Left cardiac atrium (tissue), 4 donors: ENCODE data around the gene DTX3. TPM values are rescaled to one million over a fixed set of nuclear protein-coding genes. Genes with fewer than 3 reads are reported as not detected.
"Not testable (repeated sequence)": the region's sequence is repeated elsewhere in the genome, so short reads cannot be mapped to it uniquely, and the experiment has no call there.

Source experiments
- ATAC-seq, 2 donors: fragments of 200-7000 bp; cut with Tn5 transposase; one replicate each; pipeline ENCODE4 v1.9.1; 2020; ENCODE audit warnings: mild to moderate bottlenecking in 2 of 2, moderate library complexity in 2 of 2
- DNase-seq: peaks from one replicate; pipeline ENCODE4 v3.0.0-alpha.2; 2020
- intact Hi-C, 2 donors: fragments of 100-400 bp; cut with DNase I; formaldehyde crosslinking; loops; one replicate each; pipeline versions ENCODE4 v1.14.1 to v1.15.1; 2022 to 2023
- long read RNA-seq: library from polyadenylated mRNA; unstranded; transcript quantifications from one replicate; pipeline ENCODE4 v2.0.0, GENCODE V29; 2021
- total RNA-seq, 2 donors: library from RNA; stranded (reverse); fragmentation: NEBNext Ultra II Directional; extraction: Animal tissue kit (Norgen Biotek cat#: 25700); gene quantifications; one replicate each; pipeline ENCODE4 v1.2.1, GENCODE V29; 2021
- donor health status: DM: no; HTN: yes; CAD: no.
- donor health status: DM: no; HTN: yes; CAD: no; lungs with severe emphysema.
- donor health status: DM: yes; HTN: yes; CAD: no.
- donor health status: Dilated cardiomyopathy.

DTX3 gene
- total RNA-seq, result 10 to 100 TPM; 24.5 to 25.3 TPM
- long read RNA-seq, partial matches to known transcripts, result 0 of 2 reads
- long read RNA-seq, other reads (novel, unspliced or antisense), result 2 of 2 reads

DNA sequence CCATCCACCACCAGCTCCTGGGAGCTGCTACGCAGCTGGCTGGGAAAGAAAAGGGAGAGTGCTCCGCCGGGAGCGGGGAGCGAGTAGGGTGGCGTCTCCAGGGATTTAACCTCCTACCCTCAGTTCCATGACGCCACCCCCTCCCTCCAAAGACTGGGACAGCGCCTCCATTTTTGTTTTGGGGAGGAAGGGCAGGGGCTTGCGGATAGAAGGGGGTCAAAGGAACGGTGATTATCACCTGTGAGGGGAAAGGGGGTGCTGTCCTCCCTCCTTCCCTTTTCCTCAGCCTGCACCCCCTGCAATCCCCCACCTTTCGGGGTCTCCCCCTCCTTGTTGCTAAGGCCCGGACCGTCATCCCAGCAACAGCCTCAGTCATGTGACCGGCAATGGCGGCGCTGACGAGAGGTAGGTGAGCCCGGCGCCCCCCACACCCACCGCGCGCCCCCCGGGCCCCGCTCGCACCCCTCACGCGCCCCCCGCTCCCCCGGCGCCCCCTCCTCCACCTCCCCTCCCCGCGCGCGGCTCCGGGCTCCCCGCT is at the start of gene DTX3:
DTX3 (plus strand) TSS at position 371 of the 538 bp plus-strand sequence. CDS start 1,694 bp downstream, outside the sequence.
- peak; percentile 68 to 70 for ATAC-seq
- intact Hi-C loops, result no loop called here
- peak; percentile 64 for DNase-seq

DNA sequence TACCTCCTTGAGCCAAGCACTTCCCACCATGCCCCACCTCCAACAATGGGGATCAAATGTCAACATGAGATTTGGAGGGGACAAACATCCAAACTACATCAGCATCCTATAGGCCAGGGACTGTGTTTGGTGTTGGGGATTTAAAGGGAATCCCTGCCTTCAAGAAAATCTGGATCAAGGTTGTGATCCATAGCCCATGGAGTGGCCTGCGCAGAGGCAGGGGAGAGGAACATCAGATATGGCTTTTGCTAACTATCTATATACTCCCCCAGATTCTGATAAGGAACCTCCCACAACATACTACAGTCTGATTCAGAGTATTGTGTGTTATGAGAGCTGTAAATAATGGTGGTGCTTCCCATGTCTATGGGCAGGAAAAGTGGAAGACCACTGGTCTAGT is 49.7 kb upstream of the DTX3 start:
- intact Hi-C loops, result no loop called here
- DNase-seq (no peak), ATAC-seq (no peak)

DNA sequence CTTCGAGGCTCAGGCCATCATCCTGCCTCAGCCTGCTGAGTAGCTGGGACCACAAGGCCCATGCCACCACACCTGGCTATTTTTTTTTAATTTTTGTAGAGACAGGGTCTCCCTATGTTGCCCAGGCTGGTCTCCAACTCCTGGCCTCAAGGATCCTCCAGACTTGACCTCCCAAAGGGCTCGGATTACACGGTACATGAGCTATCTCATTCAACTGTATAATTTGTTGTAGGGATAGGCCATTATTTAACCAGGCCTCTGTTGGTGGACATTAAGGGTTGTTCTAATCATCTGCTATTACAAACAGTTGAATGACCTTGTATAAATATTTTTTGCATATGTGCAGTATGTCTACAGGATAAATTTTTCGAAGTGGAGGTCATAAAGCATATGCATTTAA is 45.8 kb upstream of the DTX3 start:
- intact Hi-C loops, result no loop called here
- ATAC-seq (no peak), DNase-seq (no peak)

DNA sequence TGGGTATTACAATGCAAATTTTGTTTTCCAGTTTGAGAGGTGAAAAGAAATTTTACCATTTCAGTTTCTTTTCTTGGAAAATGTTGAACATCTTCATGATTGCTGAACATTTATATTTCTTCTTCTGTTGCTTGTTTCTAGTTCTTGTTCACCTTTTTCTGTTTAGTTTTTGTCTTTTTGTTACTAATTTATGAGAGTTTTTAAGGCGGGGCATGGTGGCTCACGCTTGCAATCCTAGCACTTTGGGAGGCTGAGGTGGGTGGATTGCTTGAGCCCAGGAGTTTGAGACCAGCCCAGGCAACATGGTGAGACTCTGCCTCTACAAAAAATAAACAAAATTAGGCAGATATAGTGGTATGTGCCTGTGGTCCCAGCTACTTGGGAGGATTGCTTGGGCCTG is 44.1 kb upstream of the DTX3 start:
- DNase-seq, result no peak
- no peak for ATAC-seq
- intact Hi-C loops, result no loop called here

DNA sequence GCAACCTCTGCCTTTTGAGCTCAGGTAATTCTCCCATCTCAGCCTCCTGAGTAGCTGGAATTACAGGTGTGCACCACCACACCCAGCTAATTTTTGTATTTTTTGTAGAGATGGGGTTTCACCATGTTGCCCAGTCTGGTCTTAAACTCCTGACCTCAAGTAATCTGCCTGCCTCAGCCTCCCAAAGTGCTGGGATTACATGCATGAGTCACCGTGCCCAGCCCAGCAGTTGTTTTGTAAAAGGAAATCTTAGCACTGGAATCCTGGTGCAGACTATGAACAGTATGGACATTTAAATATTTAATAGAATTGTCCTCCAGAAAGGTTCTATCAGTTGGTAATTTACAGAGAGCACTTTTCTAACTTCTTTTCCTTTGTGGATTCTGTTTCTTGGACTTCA is 43.5 kb upstream of the DTX3 start:
- intact Hi-C loops, DNase-seq, ATAC-seq: not testable (repeated sequence)

DNA sequence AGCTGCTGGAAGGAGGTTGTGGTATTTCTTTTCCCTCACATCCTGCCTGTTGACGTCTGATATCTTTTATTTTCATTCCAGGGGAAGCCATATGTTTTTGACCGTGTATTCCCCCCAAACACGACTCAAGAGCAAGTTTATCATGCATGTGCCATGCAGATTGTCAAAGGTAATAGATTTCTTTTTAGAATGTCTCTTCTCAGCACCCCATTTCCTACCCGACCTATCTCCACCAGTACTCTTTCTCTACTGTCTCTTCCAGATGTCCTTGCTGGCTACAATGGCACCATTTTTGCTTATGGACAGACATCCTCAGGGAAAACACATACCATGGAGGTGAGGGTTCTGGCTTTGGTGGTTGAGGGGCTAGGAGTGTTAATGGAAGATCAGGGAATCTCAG is 41.3 kb upstream of the DTX3 start:
- DNase-seq (no peak), ATAC-seq (no peak)
- intact Hi-C loops, result no loop called here

DNA sequence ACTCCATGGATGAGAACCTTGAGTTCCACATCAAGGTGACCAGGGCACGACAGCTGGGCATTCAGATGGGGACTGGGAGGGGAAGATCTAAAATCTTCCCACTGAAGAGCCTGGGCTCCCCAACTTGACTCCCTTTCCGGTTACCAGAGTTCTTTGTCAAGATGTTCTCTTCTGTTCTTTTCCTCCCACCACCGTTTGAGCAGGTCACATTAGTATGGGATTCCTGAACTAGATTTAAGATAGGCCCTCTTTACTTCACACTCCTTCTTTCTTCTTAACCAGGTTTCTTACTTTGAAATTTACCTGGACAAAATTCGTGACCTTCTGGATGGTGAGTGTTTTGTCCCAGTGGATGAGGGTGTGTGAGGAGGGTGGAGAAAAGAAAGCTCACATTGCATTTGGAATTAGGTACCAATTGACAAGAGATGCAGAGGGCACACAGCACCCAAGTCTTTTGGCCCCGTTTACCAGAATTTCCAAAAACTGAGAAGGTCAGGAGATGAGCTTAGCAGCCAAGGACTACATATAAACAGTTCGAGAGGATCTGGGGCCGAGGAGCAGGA is 40.4 kb upstream of the DTX3 start:
- intact Hi-C loops, result no loop called here
- DNase-seq (no peak), ATAC-seq (no peak)

- intact Hi-C loops, result no loop called here
- DNase-seq (no peak), ATAC-seq (no peak)
Measured at GRCh38 chr12:57568838-57569237, 35.8 kb upstream of the DTX3 start.

DNA sequence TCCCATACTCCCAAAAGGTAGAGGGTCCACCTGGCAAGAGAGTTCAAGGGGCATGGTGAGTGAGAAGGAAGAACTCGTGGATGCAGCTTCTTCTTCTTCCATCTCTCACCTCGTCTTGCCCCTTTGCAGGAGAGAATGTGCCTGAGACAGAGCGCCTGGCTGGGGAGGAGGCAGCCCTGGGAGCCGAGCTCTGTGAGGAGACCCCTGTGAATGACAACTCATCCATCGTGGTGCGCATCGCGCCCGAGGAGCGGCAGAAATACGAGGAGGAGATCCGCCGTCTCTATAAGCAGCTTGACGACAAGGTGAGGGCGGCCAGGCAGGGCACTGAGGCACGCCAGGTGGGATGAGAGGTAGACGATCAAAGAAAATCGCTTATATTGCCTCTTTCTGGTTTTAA is 34.8 kb upstream of the DTX3 start:
- DNase-seq, result no peak
- ATAC-seq, result no peak
- intact Hi-C loops, result no loop called here

GRCh38 chr12:57570438-57570837 is 34.2 kb upstream of the DTX3 start:
- ATAC-seq, DNase-seq, intact Hi-C loops: not testable (repeated sequence)

DNA sequence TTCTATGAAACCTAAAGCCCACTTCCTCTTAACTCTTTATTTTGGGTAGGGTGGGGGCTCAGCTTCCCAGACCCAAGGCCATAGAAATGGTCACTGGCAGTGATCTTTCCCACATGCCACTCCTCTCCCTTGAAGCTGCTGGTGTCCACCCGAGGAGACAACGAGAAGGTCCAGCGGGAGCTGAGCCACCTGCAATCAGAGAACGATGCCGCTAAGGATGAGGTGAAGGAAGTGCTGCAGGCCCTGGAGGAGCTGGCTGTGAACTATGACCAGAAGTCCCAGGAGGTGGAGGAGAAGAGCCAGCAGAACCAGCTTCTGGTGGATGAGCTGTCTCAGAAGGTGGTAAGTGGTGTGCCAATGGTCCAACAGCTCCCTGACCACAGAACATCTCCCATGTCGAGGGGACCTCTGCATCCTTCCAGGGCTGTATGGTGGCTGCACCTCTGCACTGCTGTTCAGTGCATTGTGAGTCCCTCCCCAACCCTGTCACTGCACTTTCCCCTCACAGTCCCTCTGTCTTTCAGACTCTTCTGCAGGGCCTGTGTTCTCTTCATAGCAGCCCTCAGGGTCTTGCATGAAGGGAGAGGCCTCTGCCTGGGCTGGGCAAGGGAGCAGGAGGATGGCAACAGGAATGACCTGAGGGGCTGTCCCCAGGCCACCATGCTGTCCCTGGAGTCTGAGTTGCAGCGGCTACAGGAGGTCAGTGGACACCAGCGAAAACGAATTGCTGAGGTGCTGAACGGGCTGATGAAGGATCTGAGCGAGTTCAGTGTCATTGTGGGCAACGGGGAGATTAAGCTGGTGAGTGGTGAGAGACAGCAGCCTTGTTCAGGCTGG is 32.5 kb upstream of the DTX3 start:
- ATAC-seq, result no peak
- intact Hi-C loops, result no loop called here
- DNase-seq, result no peak

GRCh38 chr12:57574795-57575194 is 29.8 kb upstream of the DTX3 start:
- ATAC-seq (no peak), DNase-seq (no peak)
- intact Hi-C loops, result no loop called here

DNA sequence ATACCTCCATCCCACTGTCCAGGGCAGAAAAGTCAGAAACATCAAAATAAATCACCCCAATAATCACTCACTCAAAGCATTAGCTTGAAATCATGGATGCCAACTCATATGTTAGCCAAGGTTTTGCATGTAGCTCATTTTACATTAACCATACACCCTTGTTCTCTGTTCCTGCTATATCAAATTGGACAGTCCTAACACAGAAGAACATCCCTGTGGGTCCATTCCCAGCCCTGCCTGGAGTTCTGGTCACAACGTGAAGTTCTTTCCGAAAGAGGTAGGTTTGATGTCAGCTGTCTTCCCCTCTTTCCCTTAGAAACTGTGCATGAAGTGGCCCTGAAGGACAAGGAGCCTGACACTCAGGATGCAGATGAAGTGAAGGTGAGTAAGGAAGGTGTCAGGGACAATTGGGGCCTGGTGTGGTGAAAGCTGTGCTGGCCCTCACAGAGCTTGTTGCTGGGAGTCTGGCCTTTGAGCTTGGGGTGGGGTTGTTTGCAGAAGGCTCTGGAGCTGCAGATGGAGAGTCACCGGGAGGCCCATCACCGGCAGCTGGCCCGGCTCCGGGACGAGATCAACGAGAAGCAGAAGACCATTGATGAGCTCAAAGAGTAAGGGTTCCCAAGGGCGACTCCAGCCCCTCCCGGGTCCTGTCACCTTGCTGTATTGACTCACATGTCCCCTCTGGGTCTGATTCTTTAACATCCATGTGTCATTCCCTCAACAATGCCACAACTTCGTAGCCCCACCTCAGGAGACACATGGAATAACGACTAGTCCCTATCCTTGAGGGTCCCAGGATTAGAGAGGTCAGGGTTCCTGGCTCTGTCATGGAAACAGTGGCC is 28.6 kb upstream of the DTX3 start:
- no peak for ATAC-seq
- DNase-seq, result no peak
- intact Hi-C loops, result no loop called here

- no peak for DNase-seq
- intact Hi-C loops, result no loop called here
- no peak for ATAC-seq
Measured at GRCh38 chr12:57576613-57577160, 27.9 kb upstream of the DTX3 start.

DNA sequence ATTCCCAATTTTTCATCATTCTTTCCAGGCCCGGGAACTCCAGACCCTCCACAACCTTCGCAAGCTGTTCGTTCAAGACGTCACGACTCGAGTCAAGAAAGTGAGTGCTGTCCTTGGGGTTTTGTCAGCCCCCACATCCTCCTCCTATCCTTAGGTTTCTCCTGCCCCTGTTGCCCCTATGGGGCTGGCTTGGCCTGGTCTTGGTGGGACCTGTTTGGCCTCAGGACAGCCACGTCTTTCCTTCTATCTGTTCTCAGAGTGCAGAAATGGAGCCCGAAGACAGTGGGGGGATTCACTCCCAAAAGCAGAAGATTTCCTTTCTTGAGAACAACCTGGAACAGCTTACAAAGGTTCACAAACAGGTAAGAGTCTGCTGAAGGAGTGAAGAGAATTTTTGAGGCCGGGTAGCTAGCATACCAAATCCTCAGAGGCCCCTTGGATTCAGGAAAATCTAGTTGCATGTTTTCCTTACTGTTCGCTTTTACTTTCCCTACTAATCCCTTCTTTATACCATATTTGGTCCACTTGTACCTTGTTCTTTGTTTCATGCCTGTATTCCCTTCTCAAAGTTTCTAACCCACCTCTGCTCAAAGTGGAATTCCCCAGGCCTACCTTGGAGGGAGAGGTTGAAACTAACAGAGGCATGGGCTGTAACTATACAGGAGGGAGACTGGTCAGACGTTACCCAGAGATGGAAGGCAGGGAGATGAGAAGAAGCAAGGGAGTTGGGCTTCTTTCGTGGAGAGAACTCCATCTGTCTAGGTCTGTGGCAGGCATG is 26.5 kb upstream of the DTX3 start:
- intact Hi-C loops, result no loop called here
- ATAC-seq (no peak), DNase-seq (no peak)

DNA sequence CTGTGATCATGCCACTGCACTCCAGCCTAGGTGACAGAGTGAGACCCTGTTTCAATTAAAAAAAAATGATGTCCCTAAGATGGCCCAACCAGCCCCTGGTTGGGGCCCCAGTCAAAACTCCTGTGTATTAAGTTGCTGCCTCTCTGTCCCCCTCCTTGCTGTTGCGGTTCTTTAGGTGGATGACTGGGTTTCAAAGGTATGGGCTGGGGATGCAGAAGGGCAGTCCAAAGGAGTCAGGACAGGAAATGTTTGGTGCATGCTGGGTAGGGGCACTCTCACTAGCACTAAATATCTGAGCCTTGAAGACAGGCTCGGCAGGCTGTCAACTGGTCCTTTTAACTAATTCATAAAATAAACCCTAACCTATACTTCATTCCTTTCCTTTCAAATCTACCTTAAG is 25.6 kb upstream of the DTX3 start:
- intact Hi-C loops, result no loop called here
- ATAC-seq (no peak), DNase-seq (no peak)

GRCh38 chr12:57579677-57580465 is 24.8 kb upstream of the DTX3 start:
- ATAC-seq (no peak), DNase-seq (no peak)
- intact Hi-C loops, result no loop called here

- ATAC-seq (no peak), DNase-seq (no peak)
- intact Hi-C loops, result no loop called here
Measured at GRCh38 chr12:57580466-57580795, 24.2 kb upstream of the DTX3 start.
